ENCODE results near the gene CDC45.
A peak's percentile ranks its signal among the peaks of the same experiment; 100 is the strongest.
"Not testable (repeated sequence)": the region's sequence is repeated elsewhere in the genome, so short reads cannot be mapped to it uniquely, and the experiment has no call there.

Gene CDC45, protein sequence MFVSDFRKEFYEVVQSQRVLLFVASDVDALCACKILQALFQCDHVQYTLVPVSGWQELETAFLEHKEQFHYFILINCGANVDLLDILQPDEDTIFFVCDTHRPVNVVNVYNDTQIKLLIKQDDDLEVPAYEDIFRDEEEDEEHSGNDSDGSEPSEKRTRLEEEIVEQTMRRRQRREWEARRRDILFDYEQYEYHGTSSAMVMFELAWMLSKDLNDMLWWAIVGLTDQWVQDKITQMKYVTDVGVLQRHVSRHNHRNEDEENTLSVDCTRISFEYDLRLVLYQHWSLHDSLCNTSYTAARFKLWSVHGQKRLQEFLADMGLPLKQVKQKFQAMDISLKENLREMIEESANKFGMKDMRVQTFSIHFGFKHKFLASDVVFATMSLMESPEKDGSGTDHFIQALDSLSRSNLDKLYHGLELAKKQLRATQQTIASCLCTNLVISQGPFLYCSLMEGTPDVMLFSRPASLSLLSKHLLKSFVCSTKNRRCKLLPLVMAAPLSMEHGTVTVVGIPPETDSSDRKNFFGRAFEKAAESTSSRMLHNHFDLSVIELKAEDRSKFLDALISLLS

DNA sequence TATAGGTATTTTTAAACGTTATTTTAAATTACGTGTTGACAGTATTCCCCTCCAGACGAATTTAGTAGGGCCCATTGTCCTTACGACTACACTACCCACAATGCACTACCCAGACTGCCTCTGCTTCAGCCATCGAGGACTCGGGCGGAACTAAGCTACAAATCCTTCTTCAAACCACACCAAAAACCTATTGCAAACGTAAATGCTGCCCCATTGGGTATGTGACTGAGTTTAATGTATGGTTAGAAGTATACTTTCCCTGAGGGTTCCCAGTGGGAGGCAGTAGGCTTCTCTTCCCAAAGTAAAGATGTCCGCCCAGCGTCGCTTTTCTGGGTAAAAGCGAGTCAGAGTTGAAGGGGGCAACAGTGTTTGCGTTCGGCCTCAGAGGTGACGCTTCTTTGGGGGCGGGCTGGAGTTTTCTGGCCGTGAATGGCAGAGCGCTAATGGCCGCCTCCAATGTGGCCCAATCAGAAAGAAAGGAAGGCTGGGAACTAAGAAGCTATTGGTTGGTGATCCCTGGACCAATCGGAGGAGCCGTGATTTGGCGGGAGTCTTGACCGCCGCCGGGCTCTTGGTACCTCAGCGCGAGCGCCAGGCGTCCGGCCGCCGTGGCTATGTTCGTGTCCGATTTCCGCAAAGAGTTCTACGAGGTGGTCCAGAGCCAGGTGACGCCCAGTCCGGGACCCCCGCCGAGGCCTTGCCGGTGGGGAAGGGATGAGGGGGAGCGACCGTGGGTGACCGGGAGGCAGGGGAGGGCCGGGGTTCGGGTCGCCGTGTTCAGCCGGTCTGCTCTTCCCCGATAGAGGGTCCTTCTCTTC lies at the start of gene CDC45:
Gene CDC45, plus strand, starts transcription at position 566 of the 818 bp plus-strand sequence. Its CDS starts 49 bp downstream, at position 615.
- peak within 1 kb of the TSS; percentile 100 for H3K9ac ChIP-seq (ENCODE audit: low read length)
- no peaks in the 10 kb centered on the region for H3K9me3 ChIP-seq (ENCODE audit: control insufficient read depth, insufficient read depth, low read depth, low read length)
- peak within 1 kb of the TSS; percentile 100 for H3K27ac ChIP-seq (ENCODE audit: low read depth, low read length)
- peaks cover 38% of the 10 kb centered on the region for H3K36me3 ChIP-seq (ENCODE audit: control insufficient read depth, insufficient read depth, low read length)
- H3K4me1 ChIP-seq (ENCODE audit: control insufficient read depth, insufficient read depth, low read length): peaks cover 7% of the 10 kb centered on the region
- peak within 1 kb of the TSS; percentile 97 for H3K4me3 ChIP-seq (ENCODE audit: low read depth, low read length)
- no peaks in the 10 kb centered on the region for H3K27me3 ChIP-seq (ENCODE audit: control insufficient read depth, insufficient read depth, low read length)

DNA sequence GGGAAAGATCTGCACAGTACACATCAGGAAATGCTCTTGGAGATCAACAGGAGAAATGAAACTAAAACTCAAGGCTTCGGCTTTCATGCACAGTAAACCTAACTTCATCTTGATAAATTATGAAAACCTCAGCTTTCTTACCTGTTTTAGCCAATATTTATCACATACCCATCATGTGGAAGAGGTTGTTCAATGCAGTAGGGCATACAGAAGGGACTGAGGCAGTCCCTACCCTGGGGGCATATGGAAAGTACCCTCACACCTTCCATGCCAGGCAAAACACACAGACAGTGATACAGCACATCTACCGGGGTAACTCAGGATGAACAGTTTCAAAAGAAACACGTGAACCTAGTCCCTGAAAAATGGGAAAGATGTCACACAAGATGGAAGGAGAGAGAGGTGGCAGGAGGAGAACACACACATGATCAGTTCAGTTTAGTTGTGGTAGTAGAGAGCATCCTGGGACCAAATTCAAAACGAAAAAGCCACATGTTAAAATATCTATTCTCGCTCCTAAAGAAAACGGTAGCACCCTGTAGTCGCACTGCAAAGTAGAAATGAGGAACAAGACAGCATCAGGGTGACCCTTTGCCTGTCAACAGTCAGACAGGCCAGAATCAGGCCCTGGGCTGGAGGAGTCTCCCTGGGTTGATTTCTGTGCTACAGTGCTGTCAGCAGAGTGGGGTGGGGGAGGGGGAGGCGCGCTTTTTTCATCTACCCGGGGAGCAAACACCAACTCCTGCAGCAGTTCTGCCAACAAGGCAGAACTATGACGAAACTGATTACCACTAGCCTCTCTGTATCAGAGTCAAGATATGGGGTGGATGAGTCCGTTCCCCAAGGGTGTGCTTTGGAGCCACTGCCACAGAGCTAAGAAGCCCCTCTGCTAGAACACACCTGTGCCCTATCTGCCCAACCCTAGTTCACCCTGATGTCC lies 49.5 kb upstream of the CDC45 start:
- Histone ChIP-seq H3K27me3 (ENCODE audit: control insufficient read depth, insufficient read depth, low read length) (no peaks in the 10 kb centered on the region), H3K9me3 (ENCODE audit: control insufficient read depth, insufficient read depth, low read depth, low read length) (no peaks in the 10 kb centered on the region), H3K4me1 (ENCODE audit: control insufficient read depth, insufficient read depth, low read length) (peaks cover 9% of the 10 kb centered on the region; the same call in 1 of the 2 replicates), H3K9ac (ENCODE audit: low read length) (peak overlapping the region; percentile 90), H3K4me3 (ENCODE audit: low read depth, low read length) (peak overlapping the region; percentile 99), H3K36me3 (ENCODE audit: control insufficient read depth, insufficient read depth, low read length) (peaks cover 10% of the 10 kb centered on the region), H3K27ac (ENCODE audit: low read depth, low read length) (no peak overlapping the region)

DNA sequence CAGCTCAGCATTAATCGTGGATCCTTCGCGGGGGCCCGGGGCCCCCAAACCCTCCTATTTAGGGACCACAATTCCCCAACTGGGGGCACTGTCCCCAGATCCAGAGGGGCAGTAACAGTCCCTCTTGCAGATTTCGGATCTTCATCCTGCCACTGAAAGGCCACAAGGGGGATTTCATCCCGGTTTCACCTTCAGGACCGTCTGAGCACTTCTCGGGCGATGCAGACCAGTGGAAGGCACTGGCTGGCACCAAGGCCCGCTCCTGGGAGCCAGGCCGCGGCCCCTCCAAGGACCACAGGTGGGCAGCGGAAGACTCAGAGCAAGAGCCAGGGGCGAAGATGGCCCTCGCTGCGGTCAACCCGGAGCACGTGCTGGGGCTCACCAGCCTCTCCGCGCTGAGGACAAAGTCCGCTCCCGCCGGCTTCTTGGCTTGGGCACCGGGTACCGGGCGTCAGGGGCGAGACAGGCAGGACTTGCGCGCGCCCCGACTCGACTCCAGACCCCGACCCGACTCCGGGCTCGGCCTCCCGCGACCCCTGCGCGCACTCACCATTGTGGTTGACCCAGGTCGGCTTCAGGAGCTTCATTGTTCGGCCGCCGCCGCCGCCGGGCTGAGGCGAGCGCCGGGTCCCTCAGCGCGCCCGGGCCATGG lies 48.7 kb upstream of the CDC45 start:
- H3K4me1 ChIP-seq (ENCODE audit: control insufficient read depth, insufficient read depth, low read length): peaks cover 9% of the 10 kb centered on the region; the same call in 1 of the 2 replicates
- H3K4me3 ChIP-seq (ENCODE audit: low read depth, low read length): peak overlapping the region; percentile 99
- H3K36me3 ChIP-seq (ENCODE audit: control insufficient read depth, insufficient read depth, low read length): peaks cover 15% of the 10 kb centered on the region
- no peaks in the 10 kb centered on the region for H3K9me3 ChIP-seq (ENCODE audit: control insufficient read depth, insufficient read depth, low read depth, low read length)
- no peaks in the 10 kb centered on the region for H3K27me3 ChIP-seq (ENCODE audit: control insufficient read depth, insufficient read depth, low read length)
- H3K27ac ChIP-seq (ENCODE audit: low read depth, low read length): peak overlapping the region; percentile 73; the same call in 1 of the 2 replicates
- peak overlapping the region; percentile 90 for H3K9ac ChIP-seq (ENCODE audit: low read length)

DNA sequence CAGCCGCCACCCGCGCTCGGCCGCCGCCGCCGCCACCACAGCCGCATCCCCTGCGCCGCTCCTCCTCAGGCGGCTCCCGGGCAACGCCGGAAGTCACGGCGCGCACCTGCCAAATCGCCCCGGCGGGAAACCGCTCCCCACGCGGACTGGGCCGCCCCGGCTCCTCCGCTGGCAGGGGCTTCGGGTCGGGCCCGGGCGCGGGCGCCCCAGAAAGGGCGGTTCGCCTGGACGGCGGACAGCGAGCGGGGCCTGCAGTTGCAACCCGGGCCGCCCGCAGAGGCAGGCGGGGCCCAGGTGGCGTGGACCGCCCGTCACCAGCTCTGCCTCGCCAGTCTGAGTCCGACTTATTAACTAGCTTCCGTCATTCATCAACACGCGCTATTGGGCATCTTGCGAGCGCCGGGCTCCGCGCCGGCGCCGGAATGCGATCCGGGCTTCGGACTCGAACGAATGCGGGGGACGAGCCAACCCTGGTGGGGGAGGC lies 48.0 kb upstream of the CDC45 start, which contains the start of gene HIRA:
Gene HIRA, minus strand, starts transcription at position 85 of the 484 bp plus-strand sequence. CDS start 257 bp downstream, outside the sequence.
- Histone ChIP-seq H3K36me3 (ENCODE audit: control insufficient read depth, insufficient read depth, low read length) (peaks cover 15% of the 10 kb centered on the region), H3K27me3 (ENCODE audit: control insufficient read depth, insufficient read depth, low read length) (no peaks in the 10 kb centered on the region), H3K9ac (ENCODE audit: low read length) (peak within 1 kb of the TSS; percentile 99), H3K4me3 (ENCODE audit: low read depth, low read length) (peak within 1 kb of the TSS; percentile 99), H3K27ac (ENCODE audit: low read depth, low read length) (peak within 1 kb of the TSS; percentile 90), H3K4me1 (ENCODE audit: control insufficient read depth, insufficient read depth, low read length) (peaks cover 9% of the 10 kb centered on the region; the same call in 1 of the 2 replicates), H3K9me3 (ENCODE audit: control insufficient read depth, insufficient read depth, low read depth, low read length) (no peaks in the 10 kb centered on the region)

DNA sequence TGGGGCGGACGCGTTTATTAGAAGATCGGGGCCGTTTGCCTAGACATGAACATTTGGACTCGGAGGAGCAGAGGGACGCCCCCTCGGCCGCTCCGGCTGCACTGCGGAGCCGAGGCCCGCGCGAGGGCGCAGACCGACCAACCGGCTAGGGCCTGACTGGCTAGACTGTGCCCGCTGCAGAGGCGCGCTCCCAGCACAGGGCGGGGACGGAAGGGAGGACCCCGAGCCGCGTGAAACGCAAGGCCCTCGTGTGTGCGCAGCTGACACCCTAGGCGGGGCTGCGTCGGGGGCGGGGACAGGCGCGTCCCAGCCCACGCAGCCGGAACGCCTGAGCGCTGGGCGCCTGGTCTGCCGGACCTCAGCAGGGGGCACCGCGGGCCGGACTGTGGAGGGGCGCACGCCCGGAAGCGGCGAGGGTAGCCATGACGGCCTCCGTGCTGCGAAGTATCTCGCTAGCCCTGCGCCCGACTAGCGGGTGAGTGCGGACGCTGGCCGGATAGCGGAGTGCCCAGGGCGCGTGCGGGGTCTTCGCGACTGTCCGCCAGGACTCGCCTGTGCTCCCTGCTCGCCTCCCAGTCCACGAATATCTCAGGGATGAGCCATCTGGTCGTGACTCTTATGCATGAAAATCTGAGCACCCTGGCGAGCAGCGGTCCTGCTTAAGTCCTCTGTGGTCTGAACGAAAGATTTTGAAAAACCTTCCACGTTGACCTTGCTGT lies 47.4 kb upstream of the CDC45 start, which contains the start of gene MRPL40:
Gene MRPL40, plus strand, starts transcription at position 413 of the 719 bp plus-strand sequence. Its CDS starts 10 bp downstream, at position 423.
- Histone ChIP-seq H3K4me3 (ENCODE audit: low read depth, low read length) (peak within 1 kb of the TSS; percentile 99), H3K27me3 (ENCODE audit: control insufficient read depth, insufficient read depth, low read length) (no peaks in the 10 kb centered on the region), H3K4me1 (ENCODE audit: control insufficient read depth, insufficient read depth, low read length) (peaks cover 9% of the 10 kb centered on the region; the same call in 1 of the 2 replicates), H3K9me3 (ENCODE audit: control insufficient read depth, insufficient read depth, low read depth, low read length) (no peaks in the 10 kb centered on the region), H3K9ac (ENCODE audit: low read length) (peak within 1 kb of the TSS; percentile 99), H3K36me3 (ENCODE audit: control insufficient read depth, insufficient read depth, low read length) (peaks cover 15% of the 10 kb centered on the region), H3K27ac (ENCODE audit: low read depth, low read length) (peak within 1 kb of the TSS; percentile 90)

DNA sequence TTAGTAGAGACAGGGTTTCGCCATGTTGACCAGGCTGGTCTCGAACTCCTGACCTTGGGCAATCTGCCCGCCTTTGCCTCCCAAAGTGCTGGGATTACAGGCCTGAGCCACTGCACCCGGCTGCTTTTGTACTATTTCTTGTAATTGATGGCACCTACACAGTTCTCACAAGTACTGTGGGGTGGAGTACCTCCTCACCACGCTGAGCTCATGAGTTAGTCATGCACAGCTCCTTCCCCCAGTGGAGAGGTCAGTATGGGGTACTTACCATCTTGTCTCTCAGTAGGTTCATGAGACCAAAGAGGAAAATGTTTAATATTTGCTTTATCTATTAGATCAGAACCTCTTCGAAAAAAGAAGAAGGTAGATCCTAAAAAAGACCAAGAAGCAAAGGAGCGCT lies 45.3 kb upstream of the CDC45 start:
- Histone ChIP-seq H3K4me3 (ENCODE audit: low read depth, low read length) (no peak overlapping the region), H3K27me3 (ENCODE audit: control insufficient read depth, insufficient read depth, low read length) (no peaks in the 10 kb centered on the region), H3K27ac (ENCODE audit: low read depth, low read length) (no peak overlapping the region), H3K9ac (ENCODE audit: low read length) (no peak overlapping the region), H3K9me3 (ENCODE audit: control insufficient read depth, insufficient read depth, low read depth, low read length) (no peaks in the 10 kb centered on the region), H3K36me3 (ENCODE audit: control insufficient read depth, insufficient read depth, low read length) (peaks cover 15% of the 10 kb centered on the region), H3K4me1 (ENCODE audit: control insufficient read depth, insufficient read depth, low read length) (peaks cover 9% of the 10 kb centered on the region; the same call in 1 of the 2 replicates)

DNA sequence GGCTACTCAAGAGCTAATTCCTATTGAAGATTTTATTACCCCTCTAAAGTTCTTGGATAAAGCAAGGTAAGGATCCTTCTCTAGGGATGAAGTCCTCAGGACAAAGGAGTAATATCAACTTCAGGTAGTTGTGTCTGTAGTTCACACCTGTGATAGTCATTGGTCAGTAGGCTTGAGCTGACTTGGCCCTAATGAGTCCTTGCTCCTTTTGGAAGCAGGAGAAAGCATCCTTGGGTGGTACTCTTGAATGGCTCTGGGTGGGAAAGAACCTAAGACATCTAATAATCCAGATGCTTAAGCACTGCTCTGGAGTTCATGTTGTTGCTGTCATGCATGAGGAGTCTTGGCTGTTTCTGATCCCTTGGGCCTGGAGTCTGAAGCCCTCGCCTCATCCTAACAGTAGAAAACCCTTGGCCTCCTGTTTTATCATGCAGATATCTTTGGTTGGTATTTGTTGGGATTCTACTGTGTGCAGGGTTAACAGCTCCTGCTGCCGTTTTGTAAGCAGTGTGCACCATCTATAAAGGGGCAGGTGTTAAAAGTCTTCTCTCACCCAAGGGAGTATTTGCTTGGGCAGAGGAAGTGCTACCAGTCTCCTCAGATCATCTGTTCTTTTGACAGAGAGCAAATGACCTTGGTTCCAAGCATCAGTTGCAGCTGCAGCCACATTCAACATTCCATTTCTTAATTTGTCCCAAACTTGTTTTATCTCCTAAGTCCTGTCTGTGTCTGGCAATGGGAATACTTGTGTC lies 44.7 kb upstream of the CDC45 start:
- Histone ChIP-seq H3K4me1 (ENCODE audit: control insufficient read depth, insufficient read depth, low read length) (peaks cover 5% of the 10 kb centered on the region; the same call in 1 of the 2 replicates), H3K36me3 (ENCODE audit: control insufficient read depth, insufficient read depth, low read length) (peaks cover 15% of the 10 kb centered on the region), H3K9ac (ENCODE audit: low read length) (no peak overlapping the region), H3K9me3 (ENCODE audit: control insufficient read depth, insufficient read depth, low read depth, low read length) (no peaks in the 10 kb centered on the region), H3K4me3 (ENCODE audit: low read depth, low read length) (no peak overlapping the region), H3K27me3 (ENCODE audit: control insufficient read depth, insufficient read depth, low read length) (no peaks in the 10 kb centered on the region), H3K27ac (ENCODE audit: low read depth, low read length) (no peak overlapping the region)

DNA sequence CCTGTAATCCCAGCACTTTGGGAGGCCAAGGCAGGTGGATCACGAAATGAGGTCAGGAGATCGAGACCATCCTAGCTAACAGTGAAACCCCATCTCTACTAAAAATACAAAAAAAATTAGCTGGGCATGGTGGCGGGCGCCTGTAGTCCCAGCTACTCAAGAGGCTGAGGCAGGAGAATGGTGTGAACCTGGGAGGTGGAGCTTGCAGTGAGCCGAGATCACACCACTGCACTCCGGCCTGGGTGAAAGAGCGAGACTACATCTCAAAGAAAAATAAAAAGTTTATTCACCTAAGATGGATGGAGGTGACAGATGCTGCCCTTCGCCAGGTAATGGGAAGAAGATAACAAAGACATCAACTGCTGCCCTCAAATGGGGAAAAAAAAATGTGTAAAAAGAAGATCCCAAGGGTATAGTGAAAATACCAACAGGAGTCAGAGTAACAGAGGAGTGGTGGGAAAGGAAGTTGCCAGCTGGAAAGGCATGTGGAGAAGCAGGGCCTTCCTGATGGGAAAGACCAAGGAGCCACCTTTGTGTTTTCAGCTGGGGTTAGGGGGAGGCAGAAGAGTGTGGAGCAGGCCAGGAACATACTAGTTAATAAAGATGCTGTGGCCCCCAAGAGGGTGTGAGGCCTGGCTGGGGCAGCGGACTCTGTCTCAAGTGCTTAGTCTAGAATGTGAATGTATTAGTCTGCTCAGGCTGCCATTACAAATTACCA lies 43.1 kb upstream of the CDC45 start:
- not testable (repeated sequence) for H3K27ac ChIP-seq (ENCODE audit: low read depth, low read length); H3K9ac ChIP-seq (ENCODE audit: low read length); H3K4me1 ChIP-seq (ENCODE audit: control insufficient read depth, insufficient read depth, low read length); H3K4me3 ChIP-seq (ENCODE audit: low read depth, low read length); H3K27me3 ChIP-seq (ENCODE audit: control insufficient read depth, insufficient read depth, low read length); H3K9me3 ChIP-seq (ENCODE audit: control insufficient read depth, insufficient read depth, low read depth, low read length)
- peaks cover 21% of the 10 kb centered on the region for H3K36me3 ChIP-seq (ENCODE audit: control insufficient read depth, insufficient read depth, low read length)

All from HUES6 (cell line).